DOHH2 (cell line): Measurements from ENCODE around the gene TTLL10.

Experiments
- H3F3A ChIP-seq: fragments of 200-600 bp; sonication (generic), shearing (Covaris generic); 2 replicates; pipeline ENCODE4 v1.6.0; 2016; ENCODE audit warnings: antibody characterized with exemption, mild to moderate bottlenecking; ENCODE audit not compliant: control insufficient read depth, insufficient read depth
- H3K27ac ChIP-seq: fragments of 200-600 bp; sonication (generic); 2 replicates; pipeline ENCODE4 v1.5.1; 2014; ENCODE audit warnings: low read depth, mild to moderate bottlenecking, low read length, moderate library complexity
- H3K27me3 ChIP-seq: fragments of 200-600 bp; sonication (generic); 2 replicates; pipeline ENCODE4 v1.6.1; 2014; ENCODE audit warnings: mild to moderate bottlenecking, low read length, mixed read lengths; ENCODE audit not compliant: control insufficient read depth
- H3K36me3 ChIP-seq: fragments of 200-600 bp; sonication (generic); 2 replicates; pipeline ENCODE4 v1.6.1; 2014; ENCODE audit warnings: mild to moderate bottlenecking, low read length, moderate library complexity, mixed read lengths; ENCODE audit not compliant: control insufficient read depth
- H3K4me1 ChIP-seq: fragments of 200-600 bp; sonication (generic); 2 replicates; pipeline ENCODE4 v1.6.1; 2014; ENCODE audit warnings: mild to moderate bottlenecking, low read length, mixed read lengths; ENCODE audit not compliant: control insufficient read depth
- H3K4me2 ChIP-seq: fragments of 200-600 bp; sonication (generic); 2 replicates; pipeline ENCODE4 v1.6.0; 2014; ENCODE audit warnings: mild to moderate bottlenecking, low read length, moderate library complexity
- H3K4me3 ChIP-seq: fragments of 200-600 bp; sonication (generic); 2 replicates; pipeline ENCODE4 v1.5.1; 2014; ENCODE audit warnings: mild to moderate bottlenecking, low read length, mixed read lengths
- H3K79me2 ChIP-seq: fragments of 200-600 bp; sonication (generic); 2 replicates; pipeline ENCODE4 v1.6.1; 2014; ENCODE audit warnings: mild to moderate bottlenecking, low read length, mixed read lengths; ENCODE audit not compliant: control insufficient read depth
- H3K9me2 ChIP-seq: fragments of 200-600 bp; sonication (generic); replicated peaks from 2 replicates; pipeline ENCODE4 v1.6.1; 2014; ENCODE audit warnings: mild to moderate bottlenecking, low read length, mixed read lengths; ENCODE audit not compliant: control insufficient read depth
- H3K9me3 ChIP-seq: fragments of 200-600 bp; sonication (generic); 2 replicates; pipeline ENCODE4 v1.6.1; 2014; ENCODE audit warnings: antibody characterized with exemption, low read length, mixed read lengths; ENCODE audit not compliant: control insufficient read depth, insufficient read depth
- H4K20me1 ChIP-seq: fragments of 200-600 bp; sonication (generic); 2 replicates; pipeline ENCODE4 v1.6.0; 2014; ENCODE audit warnings: low read depth, mild to moderate bottlenecking, antibody characterized with exemption, low read length, moderate library complexity; ENCODE audit not compliant: control insufficient read depth, insufficient read depth
- CTCF ChIP-seq: fragments of 200-600 bp; sonication (generic); IDR thresholded peaks from one replicate; pipeline ENCODE4 v1.5.1; 2014; ENCODE audit warnings: antibody characterized with exemption, mild to moderate bottlenecking, low read depth, low read length; ENCODE audit not compliant: poor library complexity, severe bottlenecking
- EZH2phosphoT487 ChIP-seq: fragments of 200-600 bp; sonication (generic); IDR thresholded peaks from 2 replicates; pipeline ENCODE4 v1.6.1; 2017; ENCODE audit warnings: borderline replicate concordance, mild to moderate bottlenecking, antibody characterized with exemption, low read length, moderate library complexity, mixed read lengths

Gene TTLL10

GRCh38 chr1:1208713-1209433, 35.2 kb downstream of the TTLL10 start:
- H3F3A ChIP-seq: no peaks in the 10 kb centered on the region
- no peaks in the 10 kb centered on the region for H3K9me2 ChIP-seq
- H3K36me3 ChIP-seq: no peaks in the 10 kb centered on the region
- no peaks in the 10 kb centered on the region for H3K79me2 ChIP-seq
- TF ChIP-seq EZH2phosphoT487 (0 out of 2 replicates have a peak, but pooled peaks have one; percentile 9), CTCF (no peak)
- H3K4me2 ChIP-seq: no peak overlapping the region
- H3K4me3 ChIP-seq: no peak overlapping the region
- H3K4me1 ChIP-seq: peaks cover 31% of the 10 kb centered on the region
- peaks cover 60% of the 10 kb centered on the region for H3K27me3 ChIP-seq
- no peaks in the 10 kb centered on the region for H3K9me3 ChIP-seq
- H3K27ac ChIP-seq: no peak overlapping the region
- H4K20me1 ChIP-seq: 0 out of 2 replicates have a peak, but pooled peaks cover 5% of the 10 kb centered on the region

GRCh38 chr1:1210726-1211540, 37.3 kb downstream of the TTLL10 start:
- H3K27me3 ChIP-seq: peaks cover 41% of the 10 kb centered on the region
- no peaks in the 10 kb centered on the region for H3F3A ChIP-seq
- H3K27ac ChIP-seq: no peak overlapping the region
- TF ChIP-seq CTCF (no peak), EZH2phosphoT487 (no peak)
- no peak overlapping the region for H3K4me3 ChIP-seq
- H3K4me1 ChIP-seq: peaks cover 37% of the 10 kb centered on the region
- H3K9me3 ChIP-seq: no peaks in the 10 kb centered on the region
- H3K4me2 ChIP-seq: no peak overlapping the region
- 0 out of 2 replicates have a peak, but pooled peaks cover 5% of the 10 kb centered on the region for H4K20me1 ChIP-seq
- H3K79me2 ChIP-seq: no peaks in the 10 kb centered on the region
- no peaks in the 10 kb centered on the region for H3K9me2 ChIP-seq
- H3K36me3 ChIP-seq: no peaks in the 10 kb centered on the region

DNA sequence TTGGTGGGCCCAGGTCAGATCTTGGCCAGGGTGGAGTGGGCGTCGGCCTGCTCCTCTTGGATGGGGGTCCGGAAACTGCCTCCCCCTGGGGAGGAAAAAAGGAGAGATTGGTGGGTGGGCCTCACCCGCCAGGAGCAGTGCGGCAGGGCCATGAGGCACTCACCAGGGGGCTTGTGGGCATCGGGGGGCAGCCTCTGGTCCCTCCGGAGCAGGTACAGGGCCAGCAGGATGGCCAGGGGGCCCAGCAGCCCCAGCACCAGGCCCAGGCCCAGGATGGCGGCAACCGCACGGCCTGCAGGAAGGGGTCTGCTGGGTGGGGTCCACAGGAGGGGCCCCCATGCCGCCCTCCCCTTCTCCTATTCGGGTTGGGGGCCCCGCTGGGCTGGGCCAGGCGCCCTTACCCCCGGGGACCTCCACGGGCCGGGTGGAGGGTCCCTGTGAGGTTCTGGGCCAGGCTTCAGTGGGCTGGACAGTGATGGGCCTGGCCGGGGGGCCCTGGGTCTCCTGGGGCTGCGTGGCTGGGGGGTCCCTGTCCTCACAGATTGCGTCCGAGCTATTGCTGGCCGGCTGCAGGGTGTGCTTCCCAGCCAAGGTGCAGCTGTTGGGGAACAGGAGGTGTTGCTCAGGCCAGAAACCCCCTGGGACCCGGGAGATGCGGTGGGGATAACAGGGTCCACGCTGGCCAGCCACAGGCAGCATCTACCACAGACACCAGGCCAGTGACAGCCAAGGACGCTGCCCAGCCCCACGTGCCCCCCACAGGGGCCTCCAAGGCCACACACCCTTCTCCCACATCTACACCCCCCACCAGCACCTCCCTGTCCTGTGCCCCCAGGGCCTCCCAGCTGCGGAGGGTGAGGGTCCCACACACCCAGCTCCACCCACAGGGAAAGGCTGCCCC, 38.1 kb downstream of the TTLL10 start:
- H3K4me3 ChIP-seq: no peak overlapping the region
- H3F3A ChIP-seq: no peaks in the 10 kb centered on the region
- no peak for TF ChIP-seq CTCF
- TF ChIP-seq EZH2phosphoT487: no peak
- peaks cover 33% of the 10 kb centered on the region for H3K27me3 ChIP-seq
- no peaks in the 10 kb centered on the region for H3K79me2 ChIP-seq
- no peak overlapping the region for H3K27ac ChIP-seq
- peaks cover 29% of the 10 kb centered on the region for H3K4me1 ChIP-seq
- H3K9me3 ChIP-seq: no peaks in the 10 kb centered on the region
- H3K36me3 ChIP-seq: peaks cover 3% of the 10 kb centered on the region; the same call in 1 of the 2 replicates
- 0 out of 2 replicates have a peak, but pooled peaks cover 2% of the 10 kb centered on the region for H4K20me1 ChIP-seq
- H3K4me2 ChIP-seq: no peak overlapping the region
- H3K9me2 ChIP-seq: no peaks in the 10 kb centered on the region
